K562 (cell line): ENCODE results near the gene LVRN. TPM values are rescaled to one million over a fixed set of nuclear protein-coding genes. Genes with fewer than 3 reads are reported as not detected.

Source experiments
- ATAC-seq: fragments of 200-7000 bp; cut with Tn5 transposase; 3 replicates; pipeline ENCODE4 v1.9.1; 2020; ENCODE audit warnings: moderate library complexity
- BruUV-seq: library from RNA; stranded (reverse); fragments of 400-500 nt; replicated peaks from 2 replicates; lab custom pipeline; 2021; lab: Mats Ljungman, UMichigan
- CTCF ChIA-PET: fragments of 300-600 bp; formaldehyde crosslinking; extraction: SDS; loops from one replicate; lab custom pipeline; 2021; ENCODE audit warnings: low intra/inter-chr PET ratio; lab: Yijun Ruan, JAX
- POLR2A ChIA-PET: fragments of 300-600, 350-650 bp; sonication (Branson Sonifier 250); formaldehyde crosslinking; extraction: SDS; loops from one replicate; lab custom pipeline; 2021; ENCODE audit warnings: antibody characterized with exemption, inconsistent platforms; lab: Yijun Ruan, JAX
- DNase-seq, 4 experiments: peaks; one replicate each; pipeline versions ENCODE4 v3.0.0 to v3.0.0-alpha.2; 2011 to 2018; ENCODE audit warnings: low spot score in 3 of 4, mixed read lengths in 3 of 4; ENCODE audit errors: extremely low read depth in 1 of 4
- FAIRE-seq: peaks from 2 replicates; lab custom pipeline; 2011; peaks lifted over from hg19 to GRCh38; lab: Jason Lieb, UNC
- H2AFZ ChIP-seq: 2 replicates; pipeline ENCODE4 v1.6.0; 2011; ENCODE audit warnings: low read depth, low read length, control low read depth, inconsistent platforms
- H3K27ac ChIP-seq: fragments of 200-600 bp; 3 replicates; pipeline ENCODE4 v1.8.0; 2011; ENCODE audit warnings: low read depth, mild to moderate bottlenecking, control low read depth, inconsistent platforms, low read length, moderate library complexity, mixed read lengths; ENCODE audit errors: extremely low read depth
- H3K27me3 ChIP-seq, 2 experiments: fragments of 300-600 bp in 1 of 2; 2 replicates in 1 of 2; 3 replicates in 1 of 2; pipeline versions ENCODE4 v1.6.0 to v1.8.0; 2011; ENCODE audit warnings: inconsistent platforms in 2 of 2, low read length in 2 of 2, mild to moderate bottlenecking in 1 of 2, mixed read lengths in 1 of 2, moderate library complexity in 1 of 2; ENCODE audit not compliant: control insufficient read depth in 2 of 2, insufficient read depth in 2 of 2
- H3K36me3 ChIP-seq: fragments of 300-600 bp; 3 replicates; pipeline ENCODE4 v1.8.0; 2011; ENCODE audit warnings: mild to moderate bottlenecking, low read length, inconsistent platforms; ENCODE audit not compliant: control insufficient read depth, insufficient read depth
- H3K4me1 ChIP-seq, 2 experiments: fragments of 200-600 bp in 1 of 2; replicated peaks in 1 of 2; 2 replicates in 1 of 2; 3 replicates in 1 of 2; pipeline versions ENCODE4 v1.5.1 to v1.8.0; 2011; ENCODE audit warnings: inconsistent platforms in 2 of 2, low read length in 2 of 2, mild to moderate bottlenecking in 1 of 2, mixed read lengths in 1 of 2, moderate library complexity in 1 of 2; ENCODE audit not compliant: control insufficient read depth in 2 of 2, insufficient read depth in 2 of 2
- H3K4me2 ChIP-seq: 2 replicates; pipeline ENCODE4 v1.6.1; 2011; ENCODE audit warnings: low read length, control low read depth, inconsistent platforms, mixed read lengths; ENCODE audit not compliant: insufficient read depth
- H3K4me3 ChIP-seq: fragments of 200-600 bp; sonication (generic), shearing (Covaris generic); 2 replicates; pipeline ENCODE4 v1.5.1; 2016; ENCODE audit warnings: control low read depth, inconsistent platforms
- H3K79me2 ChIP-seq: fragments of 200-600 bp; 3 replicates; pipeline ENCODE4 v1.8.0; 2011; ENCODE audit warnings: low read length, inconsistent platforms; ENCODE audit not compliant: control insufficient read depth, insufficient read depth
- H3K9ac ChIP-seq, 2 experiments: 2 replicates each; pipeline versions ENCODE4 v1.6.0 to v1.6.1; 2011; ENCODE audit warnings: low read depth in 2 of 2, low read length in 2 of 2, control low read depth in 1 of 2, inconsistent platforms in 1 of 2, mild to moderate bottlenecking in 1 of 2, mixed read lengths in 1 of 2; ENCODE audit not compliant: insufficient read depth in 1 of 2
- H3K9me1 ChIP-seq: one replicate; pipeline ENCODE4 v1.6.0; 2011; ENCODE audit warnings: inconsistent platforms, mild to moderate bottlenecking, low read length, moderate library complexity; ENCODE audit not compliant: control insufficient read depth, insufficient read depth
- H3K9me3 ChIP-seq: replicated peaks from 2 replicates; pipeline ENCODE4 v1.5.1; 2011; ENCODE audit warnings: low read depth, low read length, inconsistent platforms; ENCODE audit not compliant: control insufficient read depth, insufficient read depth
- H4K20me1 ChIP-seq: replicated peaks from 2 replicates; pipeline ENCODE4 v1.6.1; 2011; ENCODE audit warnings: low read length, inconsistent platforms, mixed read lengths; ENCODE audit not compliant: control insufficient read depth, insufficient read depth
- ATF7 ChIP-seq: fragments of 450-650 bp; IDR thresholded peaks from 2 replicates; pipeline ENCODE4 v1.7.1; 2014; ENCODE audit warnings: mild to moderate bottlenecking, moderate library complexity
- BRCA1 ChIP-seq, 2 experiments: fragments of 450-650 bp in 1 of 2; sonication (generic) in 1 of 2; formaldehyde crosslinking in 1 of 2; IDR thresholded peaks; 2 replicates each; pipeline versions ENCODE4 v1.5.0 to v1.6.1; 2017 to 2020; ENCODE audit warnings: mild to moderate bottlenecking in 1 of 2, missing genetic modification reagents in 1 of 2
- CHD2 ChIP-seq: IDR thresholded peaks from 2 replicates; pipeline ENCODE4 v1.6.1; 2011; ENCODE audit warnings: low read depth, low read length
- ETV5 ChIP-seq: sonication (generic); formaldehyde crosslinking; IDR thresholded peaks from 2 replicates; pipeline ENCODE4 v1.4.0; 2020; ENCODE audit warnings: low read depth, mild to moderate bottlenecking, missing genetic modification reagents
- GTF2A2 ChIP-seq: IDR thresholded peaks from 2 replicates; pipeline ENCODE4 v1.6.1; 2016; ENCODE audit warnings: mild to moderate bottlenecking, missing genetic modification characterization, missing compliant biosample characterization
- HDGF ChIP-seq: fragments of 450-650 bp; IDR thresholded peaks from 2 replicates; pipeline ENCODE4 v1.6.1; 2016
- HIVEP1 ChIP-seq: fragments of 250-450 bp; sonication (Bioruptor Pico); IDR thresholded peaks from 2 replicates; pipeline ENCODE4 v1.4.0; 2020; ENCODE audit warnings: mild to moderate bottlenecking
- KDM2B ChIP-seq: fragments of 250-450 bp; sonication (Bioruptor Pico); IDR thresholded peaks from 2 replicates; pipeline ENCODE4 v1.8.0; 2021; ENCODE audit warnings: mild to moderate bottlenecking, moderate library complexity
- KLF16 ChIP-seq: IDR thresholded peaks from 2 replicates; pipeline ENCODE4 v1.6.1; 2016; ENCODE audit warnings: antibody characterized with exemption
- MTA1 ChIP-seq: fragments of 450-650 bp; IDR thresholded peaks from 2 replicates; pipeline ENCODE4 v1.6.1; 2017; ENCODE audit warnings: borderline replicate concordance
- NBN ChIP-seq: fragments of 450-650 bp; IDR thresholded peaks from 2 replicates; pipeline ENCODE4 v1.6.1; 2016; ENCODE audit warnings: low read depth, mild to moderate bottlenecking
- ZC3H11A ChIP-seq: IDR thresholded peaks from 2 replicates; pipeline ENCODE4 v1.6.1; 2012; ENCODE audit warnings: low read depth, low read length, improper control_type of control experiment
- ZNF12 ChIP-seq: sonication (generic); formaldehyde crosslinking; IDR thresholded peaks from 2 replicates; pipeline ENCODE4 v1.4.0; 2020; ENCODE audit warnings: mild to moderate bottlenecking, missing genetic modification reagents
- ZNF146 ChIP-seq: IDR thresholded peaks from one replicate; pipeline ENCODE4 v1.6.1; 2018; ENCODE audit warnings: missing compliant biosample characterization; ENCODE audit not compliant: unreplicated experiment
- ZNF165 ChIP-seq: fragments of 250-450 bp; sonication (Bioruptor Pico); IDR thresholded peaks from 2 replicates; pipeline ENCODE4 v1.4.0; 2020; ENCODE audit warnings: borderline replicate concordance
- ZNF561 ChIP-seq: fragments of 450-650 bp; formaldehyde crosslinking; conservative IDR thresholded peaks from 2 replicates; pipeline ENCODE4 v1.4.0; 2020; ENCODE audit warnings: mild to moderate bottlenecking, moderate library complexity
- WGBS: fragments of 100-300 bp; shearing (Covaris generic); methylation state at CpG from one replicate; pipeline ENCODE4 v1.1.6; 2016; ENCODE audit warnings: low coverage, mixed read lengths; ENCODE audit not compliant: insufficient coverage; ENCODE audit errors: missing lambda C conversion rate; 5-methylcytosine and 5-hydroxymethylcytosine counted together
- in situ Hi-C: fragments of 300-500 bp; cut with MboI; formaldehyde crosslinking; loops from 4 replicates; pipeline ENCODE4 v1.15.0; 2018; ENCODE audit warnings: inconsistent platforms, mixed read lengths
- intact Hi-C: fragments of 100-400 bp; cut with micrococcal nuclease; formaldehyde crosslinking; loops from 2 replicates; pipeline ENCODE4 v1.14.2; 2022
- polyA plus RNA-seq, 8 experiments: library from polyadenylated mRNA; depleted of rRNA in 4 of 8; stranded (reverse) in 5 of 8; unstranded in 3 of 8; fragments of >200 nt; fragmentation: Nextera tagmentation in 2 of 8; fragmentation: Illumina TruSeq in 1 of 8; extraction: Ambion mirVana in 2 of 8; extraction: Trizol in 1 of 8; gene quantifications; 2 replicates each; pipeline versions ENCODE4 v1.2.1 to v1.2.3, GENCODE V29; 2011 to 2014; ENCODE audit warnings: inconsistent platforms in 1 of 8, missing spikeins in 1 of 8
- total RNA-seq, 7 experiments: library from RNA; depleted of rRNA in 6 of 7; stranded (reverse); fragments of >200 nt in 6 of 7; fragmentation: Illumina TruSeq in 2 of 7; extraction: Trizol in 2 of 7; gene quantifications; 2 replicates each; pipeline versions ENCODE4 v1.2.1 to v1.2.3, GENCODE V29; 2011 to 2021; ENCODE audit warnings: low replicate concordance in 1 of 7
- TF ChIP-seq, protein P1 (sequence below): fragments of 250-450 bp; sonication (Bioruptor Pico); IDR thresholded peaks from 2 replicates; pipeline ENCODE4 v1.8.0; 2022; ENCODE audit warnings: moderate library complexity, mild to moderate bottlenecking, inconsistent platforms
- TF ChIP-seq, protein P2 (sequence below): sonication (generic); formaldehyde crosslinking; IDR thresholded peaks from 2 replicates; pipeline ENCODE4 v1.8.0; 2023; ENCODE audit warnings: mild to moderate bottlenecking, missing genetic modification reagents
- TF ChIP-seq, protein P3 (sequence below), 2 experiments: fragments of 200-800 bp in 1 of 2; sonication (Bioruptor generic) in 1 of 2; sonication (generic) in 1 of 2; formaldehyde crosslinking in 1 of 2; IDR thresholded peaks in 1 of 2; conservative IDR thresholded peaks in 1 of 2; 2 replicates each; pipeline versions ENCODE4 v1.5.0 to v1.6.1; 2016 to 2020; ENCODE audit warnings: missing compliant biosample characterization in 1 of 2, missing genetic modification characterization in 1 of 2, missing genetic modification reagents in 1 of 2

LVRN gene
- total and polyA plus RNA-seq, 9 of the 15 experiments (the other 6 are each of a cell fraction or from before 2014, with no cell fraction given): 2.6 to 5.3 (median 4.1) TPM

DNA sequence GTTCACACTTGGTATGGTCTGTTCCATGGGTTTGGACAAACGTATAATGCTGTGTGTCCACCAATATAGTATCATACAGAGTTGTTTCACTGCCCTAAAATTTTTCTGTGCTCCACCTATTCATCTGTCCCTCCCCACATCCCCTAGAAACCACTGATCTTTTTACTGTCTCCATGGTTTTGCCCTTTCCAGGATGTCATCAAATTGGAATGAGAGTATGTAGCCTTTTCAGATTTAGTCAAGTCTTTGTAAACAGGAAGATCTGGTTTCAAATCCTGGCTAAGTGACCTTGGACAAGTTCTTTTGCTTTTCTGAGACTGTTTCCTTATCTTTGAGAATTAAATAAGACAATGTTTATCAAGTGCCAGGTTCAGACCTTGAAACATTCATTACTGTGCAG is 13.2 kb upstream of the LVRN start:
- TF ChIP-seq ZNF12 (CRISPR knock-in tag): no peak
- TF ChIP-seq, protein P1, sequence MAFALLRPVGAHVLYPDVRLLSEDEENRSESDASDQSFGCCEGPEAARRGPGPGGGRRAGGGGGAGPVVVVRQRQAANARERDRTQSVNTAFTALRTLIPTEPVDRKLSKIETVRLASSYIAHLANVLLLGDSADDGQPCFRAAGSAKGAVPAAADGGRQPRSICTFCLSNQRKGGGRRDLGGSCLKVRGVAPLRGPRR: no peak
- no peak for TF ChIP-seq BRCA1 (IDR thresholded peaks at IDR 0.05)
- no peak for TF ChIP-seq BRCA1 (CRISPR knock-in tag; IDR thresholded peaks at IDR 0.05)
- TF ChIP-seq KDM2B (CRISPR knock-in tag): no peak
- TF ChIP-seq KLF16: no peak
- TF ChIP-seq MTA1: no peak
- TF ChIP-seq ZNF146 (CRISPR knock-in tag): no peak
- TF ChIP-seq ZNF561 (CRISPR knock-in tag): no peak
- TF ChIP-seq, protein P2, sequence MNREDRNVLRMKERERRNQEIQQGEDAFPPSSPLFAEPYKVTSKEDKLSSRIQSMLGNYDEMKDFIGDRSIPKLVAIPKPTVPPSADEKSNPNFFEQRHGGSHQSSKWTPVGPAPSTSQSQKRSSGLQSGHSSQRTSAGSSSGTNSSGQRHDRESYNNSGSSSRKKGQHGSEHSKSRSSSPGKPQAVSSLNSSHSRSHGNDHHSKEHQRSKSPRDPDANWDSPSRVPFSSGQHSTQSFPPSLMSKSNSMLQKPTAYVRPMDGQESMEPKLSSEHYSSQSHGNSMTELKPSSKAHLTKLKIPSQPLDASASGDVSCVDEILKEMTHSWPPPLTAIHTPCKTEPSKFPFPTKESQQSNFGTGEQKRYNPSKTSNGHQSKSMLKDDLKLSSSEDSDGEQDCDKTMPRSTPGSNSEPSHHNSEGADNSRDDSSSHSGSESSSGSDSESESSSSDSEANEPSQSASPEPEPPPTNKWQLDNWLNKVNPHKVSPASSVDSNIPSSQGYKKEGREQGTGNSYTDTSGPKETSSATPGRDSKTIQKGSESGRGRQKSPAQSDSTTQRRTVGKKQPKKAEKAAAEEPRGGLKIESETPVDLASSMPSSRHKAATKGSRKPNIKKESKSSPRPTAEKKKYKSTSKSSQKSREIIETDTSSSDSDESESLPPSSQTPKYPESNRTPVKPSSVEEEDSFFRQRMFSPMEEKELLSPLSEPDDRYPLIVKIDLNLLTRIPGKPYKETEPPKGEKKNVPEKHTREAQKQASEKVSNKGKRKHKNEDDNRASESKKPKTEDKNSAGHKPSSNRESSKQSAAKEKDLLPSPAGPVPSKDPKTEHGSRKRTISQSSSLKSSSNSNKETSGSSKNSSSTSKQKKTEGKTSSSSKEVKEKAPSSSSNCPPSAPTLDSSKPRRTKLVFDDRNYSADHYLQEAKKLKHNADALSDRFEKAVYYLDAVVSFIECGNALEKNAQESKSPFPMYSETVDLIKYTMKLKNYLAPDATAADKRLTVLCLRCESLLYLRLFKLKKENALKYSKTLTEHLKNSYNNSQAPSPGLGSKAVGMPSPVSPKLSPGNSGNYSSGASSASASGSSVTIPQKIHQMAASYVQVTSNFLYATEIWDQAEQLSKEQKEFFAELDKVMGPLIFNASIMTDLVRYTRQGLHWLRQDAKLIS (CRISPR knock-in tag): no peak
- TF ChIP-seq ZC3H11A: no peak
- TF ChIP-seq ZNF165 (CRISPR knock-in tag): no peak
- TF ChIP-seq, protein P3, sequence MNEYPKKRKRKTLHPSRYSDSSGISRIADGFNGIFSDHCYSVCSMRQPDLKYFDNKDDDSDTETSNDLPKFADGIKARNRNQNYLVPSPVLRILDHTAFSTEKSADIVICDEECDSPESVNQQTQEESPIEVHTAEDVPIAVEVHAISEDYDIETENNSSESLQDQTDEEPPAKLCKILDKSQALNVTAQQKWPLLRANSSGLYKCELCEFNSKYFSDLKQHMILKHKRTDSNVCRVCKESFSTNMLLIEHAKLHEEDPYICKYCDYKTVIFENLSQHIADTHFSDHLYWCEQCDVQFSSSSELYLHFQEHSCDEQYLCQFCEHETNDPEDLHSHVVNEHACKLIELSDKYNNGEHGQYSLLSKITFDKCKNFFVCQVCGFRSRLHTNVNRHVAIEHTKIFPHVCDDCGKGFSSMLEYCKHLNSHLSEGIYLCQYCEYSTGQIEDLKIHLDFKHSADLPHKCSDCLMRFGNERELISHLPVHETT (CRISPR knock-in tag; conservative IDR thresholded peaks at IDR 0.05 in 1 of 2, IDR thresholded peaks at IDR 0.05 in 1 of 2): no peak
- TF ChIP-seq NBN: no peak
- TF ChIP-seq ETV5 (CRISPR knock-in tag): no peak
- TF ChIP-seq GTF2A2: no peak
- TF ChIP-seq HDGF: no peak
- no peak for TF ChIP-seq ATF7
- TF ChIP-seq HIVEP1 (CRISPR knock-in tag): no peak
- TF ChIP-seq CHD2: no peak
- Histone ChIP-seq H4K20me1 (no peaks in the 10 kb centered on the region), H3K9me3 (no peaks in the 10 kb centered on the region), H3K36me3 (no peaks in the 10 kb centered on the region), H3K79me2 (no peaks in the 10 kb centered on the region), H2AFZ (no peak overlapping the region), H3K9me1 (no peaks in the 10 kb centered on the region), H3K27ac (no peak overlapping the region), H3K4me3 (no peak overlapping the region), H3K9ac (no peak overlapping the region), H3K27me3 (no peaks in the 10 kb centered on the region; a peak in 2 of 5 replicates), H3K4me1 (no peaks in the 10 kb centered on the region), H3K4me2 (no peak overlapping the region)
- intact Hi-C loops (no loop called here), in situ Hi-C loops (no loop called here)
- POLR2A ChIA-PET: no interaction called here
- CTCF ChIA-PET: no interaction called here
- no peak for DNase-seq
- 0% methylated on average over 1 of the region's 1 CpG for WGBS
- no peak for ATAC-seq
- FAIRE-seq: no peak
- no TSS peak for BruUV-seq
